HuH-7 (cell line): ENCODE measurements around the gene TRIO.

Experiments used
- DNase-seq: peaks from one replicate; pipeline ENCODE4 v3.0.0; 2011; ENCODE audit warnings: low spot score

The TRIO gene

GRCh38 chr5:14168144-14168792 lies 25.1 kb downstream of the TRIO start:
- no peak for DNase-seq

- DNase-seq = peak; percentile 46
Observed at GRCh38 chr5:14168793-14169262, 25.7 kb downstream of the TRIO start.

GRCh38 chr5:14171046-14171445 lies 27.9 kb downstream of the TRIO start:
- no peak for DNase-seq

- no peak for DNase-seq
Observed at GRCh38 chr5:14171621-14172020, 28.5 kb downstream of the TRIO start.

GRCh38 chr5:14172149-14172795 lies 29.1 kb downstream of the TRIO start:
- no peak for DNase-seq

- no peak for DNase-seq
Observed at GRCh38 chr5:14173377-14174229, 30.5 kb downstream of the TRIO start.

GRCh38 chr5:14174230-14174636 lies 31.1 kb downstream of the TRIO start:
- peak; percentile 53 for DNase-seq

- DNase-seq = no peak
Observed at GRCh38 chr5:14175381-14175780, 32.2 kb downstream of the TRIO start.

GRCh38 chr5:14176888-14177287 lies 33.7 kb downstream of the TRIO start:
- DNase-seq = no peak

GRCh38 chr5:14177634-14178033 lies 34.5 kb downstream of the TRIO start:
- no peak for DNase-seq

- DNase-seq = no peak
Observed at GRCh38 chr5:14178091-14178490, 34.9 kb downstream of the TRIO start.

GRCh38 chr5:14178671-14179211 lies 35.6 kb downstream of the TRIO start:
- no peak for DNase-seq

- no peak for DNase-seq
Observed at GRCh38 chr5:14179446-14179845, 36.3 kb downstream of the TRIO start.

GRCh38 chr5:14180437-14180836 lies 37.3 kb downstream of the TRIO start:
- no peak for DNase-seq

- DNase-seq = no peak
Observed at GRCh38 chr5:14181299-14181968, 38.3 kb downstream of the TRIO start.

GRCh38 chr5:14182761-14183160 lies 39.6 kb downstream of the TRIO start:
- no peak for DNase-seq

- DNase-seq = no peak
Observed at GRCh38 chr5:14183187-14183939, 40.2 kb downstream of the TRIO start.

- no peak for DNase-seq
Observed at GRCh38 chr5:14184082-14184481, 40.9 kb downstream of the TRIO start.

GRCh38 chr5:14184725-14185124 lies 41.6 kb downstream of the TRIO start:
- DNase-seq = no peak

GRCh38 chr5:14185326-14186058 lies 42.4 kb downstream of the TRIO start:
- no peak for DNase-seq
